Aorta (tissue), 5 donors: ENCODE results near the gene COA1. TPM values are rescaled to one million over a fixed set of nuclear protein-coding genes. Genes with fewer than 3 reads are reported as not detected.

Experiments used
- ATAC-seq: fragments of 200-7000 bp; cut with Tn5 transposase; one replicate; pipeline ENCODE4 v1.9.1; 2022; ENCODE audit warnings: moderate library complexity; ENCODE audit not compliant: low FRiP score
- DNase-seq, 2 donors: peaks; one replicate each; pipeline ENCODE4 v3.0.0-alpha.2; 2020
- H3K27ac ChIP-seq, 2 donors: one replicate each; pipeline ENCODE4 v1.5.1; 2013; ENCODE audit warnings: low read length in 2 of 2, mild to moderate bottlenecking in 2 of 2, moderate library complexity in 2 of 2, control low read depth in 1 of 2, inconsistent platforms in 1 of 2, low read depth in 1 of 2
- H3K27me3 ChIP-seq, 2 donors: one replicate each; pipeline ENCODE4 v1.6.1; 2013; ENCODE audit warnings: control low read depth in 1 of 2, low read length in 1 of 2, mild to moderate bottlenecking in 1 of 2, moderate library complexity in 1 of 2; ENCODE audit not compliant: insufficient read depth in 2 of 2, control insufficient read depth in 1 of 2
- H3K36me3 ChIP-seq, 2 donors: one replicate each; pipeline ENCODE4 v1.6.1; 2013; ENCODE audit warnings: control low read depth in 1 of 2, low read length in 1 of 2, mild to moderate bottlenecking in 1 of 2; ENCODE audit not compliant: insufficient read depth in 2 of 2, control insufficient read depth in 1 of 2
- H3K4me1 ChIP-seq, 2 donors: one replicate each; pipeline ENCODE4 v1.6.1; 2013; ENCODE audit warnings: low read length in 2 of 2, control low read depth in 1 of 2, mild to moderate bottlenecking in 1 of 2, moderate library complexity in 1 of 2; ENCODE audit not compliant: insufficient read depth in 2 of 2, control insufficient read depth in 1 of 2
- H3K4me3 ChIP-seq, 2 donors: one replicate each; pipeline ENCODE4 v1.5.1; 2013; ENCODE audit warnings: low read length in 2 of 2, control low read depth in 1 of 2, mild to moderate bottlenecking in 1 of 2
- H3K9me3 ChIP-seq: one replicate; pipeline ENCODE4 v1.6.1; 2013; ENCODE audit warnings: mild to moderate bottlenecking, low read length; ENCODE audit not compliant: control insufficient read depth
- WGBS, 2 donors: extraction: QIAGEN DNeasy Blood & Tissue Kit; methylation state at CpG; one replicate each; pipeline ENCODE4 v1.1.7; 2013; 5-methylcytosine and 5-hydroxymethylcytosine counted together
- intact Hi-C, 2 donors: fragments of 100-400 bp; cut with DNase I; formaldehyde crosslinking; loops; one replicate each; pipeline versions ENCODE4 v1.14.2 to v1.15.0; 2022
- polyA plus RNA-seq, 2 donors: library from polyadenylated mRNA; stranded (reverse); fragments of 200-250 nt; gene quantifications; one replicate each; pipeline ENCODE4 v1.2.3, GENCODE V29; 2013
- total RNA-seq, 2 donors: library from RNA; stranded (reverse); fragmentation: NEBNext Ultra II Directional; extraction: Animal tissue kit (Norgen Biotek cat#: 25700); gene quantifications; one replicate each; pipeline ENCODE4 v1.2.1, GENCODE V29; 2021
- donor health status: healthy with polysubstance abuse.
- donor health status: Bipolar disorder and iron deficiency.
- donor health status: DM: no; HTN: no; CAD: no.
- donor health status: DM: no; HTN: no; CAD: no.
- donor health status: DM: yes; HTN: yes; CAD: no.

COA1 gene
- total and polyA plus RNA-seq, 4 donors, result 36.5 to 57.2 (median 51.5) TPM

- Histone ChIP-seq H3K4me3 (no peak overlapping the region), H3K4me1 (no peaks in the 10 kb centered on the region), H3K27ac (no peak overlapping the region), H3K9me3 (no peaks in the 10 kb centered on the region), H3K36me3 (peaks cover 0 to 11% of the 10 kb centered on the region in 2 donors), H3K27me3 (no peaks in the 10 kb centered on the region)
- intact Hi-C loops, result no loop called here
- ATAC-seq (no peak), DNase-seq (no peak)
- WGBS, 2 donors, result 94 to 95% methylated on average over 4 of the region's 4 CpGs
Observed at GRCh38 chr7:43768887-43769272, 39.6 kb upstream of the COA1 start.

- WGBS, 2 donors, result 86 to 94% methylated on average over 9 of the region's 9 CpGs
- Histone ChIP-seq H3K9me3 (no peaks in the 10 kb centered on the region), H3K27me3 (no peaks in the 10 kb centered on the region), H3K27ac (no peak overlapping the region), H3K4me3 (no peak overlapping the region), H3K36me3 (peaks cover 0 to 11% of the 10 kb centered on the region in 2 donors), H3K4me1 (no peaks in the 10 kb centered on the region)
- DNase-seq (no peak), ATAC-seq (no peak)
- intact Hi-C loops, result no loop called here
Observed at GRCh38 chr7:43768201-43768886, 39.0 kb upstream of the COA1 start.

DNA sequence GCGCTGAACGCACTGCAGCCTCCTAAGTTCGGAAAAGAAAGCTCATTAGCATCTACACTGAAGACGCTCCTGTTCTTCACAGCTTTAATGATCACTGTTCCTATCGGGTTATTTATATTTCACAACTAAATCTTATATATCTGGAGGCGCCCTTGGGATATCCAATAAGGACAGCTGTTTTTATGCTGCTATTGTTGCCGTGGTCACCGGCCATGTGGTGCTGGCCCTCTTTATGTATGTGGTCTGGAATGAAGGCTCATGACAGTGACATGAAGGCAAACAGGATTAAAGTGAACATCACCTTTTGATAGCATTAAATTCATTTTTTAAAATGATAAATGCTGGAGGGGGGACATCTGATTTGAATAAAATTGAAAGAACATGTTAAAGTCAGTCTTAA lies 38.0 kb upstream of the COA1 start:
- peaks cover 0 to 11% of the 10 kb centered on the region in 2 donors for H3K36me3 ChIP-seq
- intact Hi-C loops, result no loop called here
- H3K4me1 ChIP-seq, result no peaks in the 10 kb centered on the region
- 91 to 92% methylated on average over 8 of the region's 8 CpGs for WGBS, 2 donors
- H3K4me3 ChIP-seq, result no peak overlapping the region
- H3K27me3 ChIP-seq, result no peaks in the 10 kb centered on the region
- no peak overlapping the region for H3K27ac ChIP-seq
- no peaks in the 10 kb centered on the region for H3K9me3 ChIP-seq
- no peak for ATAC-seq
- no peak for DNase-seq

- Histone ChIP-seq H3K4me3 (no peak overlapping the region), H3K9me3 (no peaks in the 10 kb centered on the region), H3K36me3 (peaks cover 0 to 3% of the 10 kb centered on the region in 2 donors), H3K4me1 (no peaks in the 10 kb centered on the region), H3K27me3 (no peaks in the 10 kb centered on the region), H3K27ac (no peak overlapping the region)
- intact Hi-C loops, result no loop called here
- ATAC-seq, result no peak
- 84 to 86% methylated on average over 8 of the region's 8 CpGs for WGBS, 2 donors
- no peak for DNase-seq
Observed at GRCh38 chr7:43766564-43766963, 37.2 kb upstream of the COA1 start.

DNA sequence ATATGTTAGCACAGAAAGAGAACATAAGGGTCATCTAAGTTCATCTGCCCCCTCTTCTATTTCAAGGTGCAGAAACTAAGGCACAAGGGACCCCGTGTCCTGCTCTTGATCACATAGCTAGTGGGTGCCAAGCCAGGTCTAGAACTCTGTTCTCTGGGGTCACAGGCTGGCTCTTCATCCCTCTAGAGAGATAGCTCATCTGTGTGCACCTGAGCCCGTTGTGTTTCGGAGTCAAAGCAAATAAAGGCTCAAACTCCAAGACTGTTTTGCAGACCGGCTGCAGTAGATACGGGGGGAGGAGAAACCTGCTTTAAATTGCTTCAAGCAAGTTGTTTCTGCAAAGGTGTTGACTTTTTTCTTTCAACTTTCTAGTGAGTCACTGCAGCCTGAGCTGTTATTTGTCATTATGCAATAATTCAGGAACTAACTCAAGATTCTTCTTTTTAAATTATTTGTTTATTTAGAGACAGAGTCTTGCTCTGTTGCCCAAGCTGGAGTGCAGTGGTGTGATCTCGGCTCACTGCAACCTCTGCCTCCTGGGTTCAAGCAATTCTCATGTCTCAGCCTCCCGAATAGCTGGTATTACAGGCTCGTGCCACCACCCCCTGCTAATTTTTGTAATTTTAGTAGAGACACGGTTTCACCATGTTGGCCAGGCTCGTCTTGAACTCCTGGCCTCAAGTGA lies 35.6 kb upstream of the COA1 start:
- H3K36me3 ChIP-seq, result no peaks in the 10 kb centered on the region
- no peak overlapping the region for H3K4me3 ChIP-seq
- H3K4me1 ChIP-seq, result no peaks in the 10 kb centered on the region
- intact Hi-C loops, result no loop called here
- no peak for DNase-seq
- no peak overlapping the region for H3K27ac ChIP-seq
- no peak for ATAC-seq
- WGBS, 2 donors, result 85 to 87% methylated on average over 10 of the region's 10 CpGs
- H3K27me3 ChIP-seq, result no peaks in the 10 kb centered on the region
- no peaks in the 10 kb centered on the region for H3K9me3 ChIP-seq

DNA sequence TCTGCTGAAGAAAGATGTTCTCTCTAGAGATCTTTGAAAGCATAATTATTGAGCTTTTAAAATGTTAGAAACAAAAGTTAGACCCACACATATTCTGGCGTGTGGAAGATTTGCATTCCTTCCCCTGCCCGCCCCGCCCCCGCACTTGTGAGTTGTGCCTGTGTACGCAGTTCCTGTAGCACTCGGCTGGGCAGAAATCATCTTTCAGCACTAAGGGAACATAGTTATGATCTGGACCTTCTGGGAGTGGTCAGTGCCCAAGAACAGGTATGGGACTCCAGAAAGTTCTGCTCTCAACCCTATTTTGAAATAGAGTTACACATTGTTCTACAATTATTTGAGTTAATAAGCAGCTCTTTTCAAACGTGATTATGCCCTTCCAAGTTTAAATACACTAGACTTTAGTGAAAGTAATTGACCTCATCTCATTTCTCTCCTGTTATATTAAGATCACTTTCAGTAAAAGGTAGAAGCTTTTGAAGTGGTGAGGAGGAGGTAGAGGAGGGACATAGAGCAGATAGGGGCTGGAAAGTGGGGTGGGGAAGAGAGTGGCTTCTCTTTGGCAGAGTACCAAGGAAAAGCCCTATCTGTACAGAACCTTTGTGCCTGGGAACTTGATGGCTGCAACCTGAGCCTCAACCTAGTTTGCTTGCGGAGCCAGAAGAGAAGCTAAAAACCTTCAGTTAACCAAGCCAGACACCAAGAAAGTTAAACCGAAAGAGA lies 34.9 kb upstream of the COA1 start:
- no peak overlapping the region for H3K27ac ChIP-seq
- intact Hi-C loops, result no loop called here

GRCh38 chr7:43763183-43763582 lies 33.9 kb upstream of the COA1 start:
- Histone ChIP-seq H3K27me3 (no peaks in the 10 kb centered on the region), H3K4me3 (no peak overlapping the region), H3K27ac (no peak overlapping the region), H3K36me3 (no peaks in the 10 kb centered on the region), H3K9me3 (no peaks in the 10 kb centered on the region), H3K4me1 (no peaks in the 10 kb centered on the region)
- intact Hi-C loops, result no loop called here
- DNase-seq (no peak), ATAC-seq (no peak)
- 63 to 84% methylated on average over 3 of the region's 3 CpGs for WGBS, 2 donors

More for the DNA sequence above, 34.9 kb upstream of the COA1 start:
- ATAC-seq (no peak), DNase-seq (peak; percentile 77 to 85)
- H3K27me3 ChIP-seq, result no peaks in the 10 kb centered on the region
- no peaks in the 10 kb centered on the region for H3K4me1 ChIP-seq
- no peaks in the 10 kb centered on the region for H3K9me3 ChIP-seq
- H3K4me3 ChIP-seq, result no peak overlapping the region
- no peaks in the 10 kb centered on the region for H3K36me3 ChIP-seq
- WGBS, 2 donors, result 44 to 46% methylated on average over 9 of the region's 9 CpGs

DNA sequence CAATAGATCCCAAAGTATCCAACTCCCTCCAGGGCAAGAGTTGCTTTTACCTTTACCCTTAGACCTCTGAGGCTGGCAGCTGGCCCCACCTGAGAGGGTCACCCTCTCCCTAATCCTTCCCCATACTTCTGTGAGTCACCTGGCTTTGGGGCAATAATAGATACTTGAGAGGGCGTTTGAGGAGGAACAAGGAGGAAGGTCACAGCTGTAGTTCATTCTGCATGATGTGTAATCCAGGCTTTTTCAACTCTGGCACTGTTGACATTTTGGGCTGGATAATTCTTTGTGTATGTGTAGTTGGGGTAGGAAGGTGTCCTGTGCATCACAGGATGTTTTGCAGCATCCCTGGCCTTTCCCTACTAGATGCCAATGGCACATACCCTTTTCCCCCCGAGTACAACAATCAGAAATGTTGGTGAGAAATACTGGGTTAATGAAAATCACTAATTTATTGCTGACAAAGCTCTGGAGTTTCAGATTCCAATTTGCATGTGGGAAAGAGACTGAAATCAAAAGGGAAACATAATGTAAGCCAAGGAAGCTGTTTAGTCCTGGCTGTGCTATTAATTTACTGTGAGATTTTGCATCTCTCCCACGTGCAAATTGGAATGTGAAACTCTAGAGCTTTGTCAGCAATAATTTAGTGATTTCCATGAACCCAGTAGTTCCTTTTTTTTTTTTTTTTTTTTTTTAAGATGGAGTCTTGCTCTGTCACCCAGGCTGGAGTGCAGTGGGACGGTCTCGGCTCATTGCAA lies 32.8 kb upstream of the COA1 start:
- no peaks in the 10 kb centered on the region for H3K9me3 ChIP-seq
- intact Hi-C loops, result no loop called here
- H3K4me1 ChIP-seq, result no peaks in the 10 kb centered on the region
- H3K27ac ChIP-seq, result no peak overlapping the region
- ATAC-seq (no peak), DNase-seq (no peak)
- H3K36me3 ChIP-seq, result no peaks in the 10 kb centered on the region
- H3K27me3 ChIP-seq, result no peaks in the 10 kb centered on the region
- H3K4me3 ChIP-seq, result no peak overlapping the region
- 70 to 78% methylated on average over 5 of the region's 5 CpGs for WGBS, 2 donors
